Loucy (cell line): ENCODE results near the gene CYP24A1.

Source experiments
- EZH2phosphoT487 ChIP-seq: fragments of 200-600 bp; IDR thresholded peaks from 2 replicates; pipeline ENCODE4 v1.6.1; 2018; ENCODE audit warnings: antibody characterized with exemption, mild to moderate bottlenecking, moderate library complexity, borderline replicate concordance
- TF ChIP-seq, protein P1 (sequence below): fragments of 200-600 bp; sonication (generic); conservative IDR thresholded peaks from 2 replicates; pipeline ENCODE4 v1.5.1; 2014; ENCODE audit warnings: mild to moderate bottlenecking, antibody characterized with exemption, low read length

DNA sequence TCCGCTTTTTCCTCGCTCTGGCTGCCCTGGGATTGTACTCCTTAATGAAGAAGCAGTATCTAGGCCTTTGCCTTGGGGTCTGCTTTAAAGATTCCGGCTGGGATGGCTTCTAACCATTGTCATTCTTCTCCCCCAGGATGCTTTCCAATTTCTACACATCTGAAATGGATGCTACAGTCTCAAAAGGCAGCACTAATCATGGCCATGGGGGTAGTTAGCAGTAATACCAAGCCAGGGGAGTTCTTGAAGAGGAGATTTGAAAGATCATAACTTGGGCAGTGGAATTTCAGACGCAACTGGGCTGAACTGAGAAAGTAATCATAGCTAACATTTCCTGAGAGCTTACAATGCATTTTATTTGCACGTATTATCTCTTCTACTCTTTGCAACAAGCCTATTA is 30.7 kb upstream of the CYP24A1 start:
- TF ChIP-seq, protein P1, sequence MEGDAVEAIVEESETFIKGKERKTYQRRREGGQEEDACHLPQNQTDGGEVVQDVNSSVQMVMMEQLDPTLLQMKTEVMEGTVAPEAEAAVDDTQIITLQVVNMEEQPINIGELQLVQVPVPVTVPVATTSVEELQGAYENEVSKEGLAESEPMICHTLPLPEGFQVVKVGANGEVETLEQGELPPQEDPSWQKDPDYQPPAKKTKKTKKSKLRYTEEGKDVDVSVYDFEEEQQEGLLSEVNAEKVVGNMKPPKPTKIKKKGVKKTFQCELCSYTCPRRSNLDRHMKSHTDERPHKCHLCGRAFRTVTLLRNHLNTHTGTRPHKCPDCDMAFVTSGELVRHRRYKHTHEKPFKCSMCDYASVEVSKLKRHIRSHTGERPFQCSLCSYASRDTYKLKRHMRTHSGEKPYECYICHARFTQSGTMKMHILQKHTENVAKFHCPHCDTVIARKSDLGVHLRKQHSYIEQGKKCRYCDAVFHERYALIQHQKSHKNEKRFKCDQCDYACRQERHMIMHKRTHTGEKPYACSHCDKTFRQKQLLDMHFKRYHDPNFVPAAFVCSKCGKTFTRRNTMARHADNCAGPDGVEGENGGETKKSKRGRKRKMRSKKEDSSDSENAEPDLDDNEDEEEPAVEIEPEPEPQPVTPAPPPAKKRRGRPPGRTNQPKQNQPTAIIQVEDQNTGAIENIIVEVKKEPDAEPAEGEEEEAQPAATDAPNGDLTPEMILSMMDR, result no peak
- no peak for TF ChIP-seq EZH2phosphoT487
